MM.1S (cell line): ENCODE data around the gene PIP4K2A.
A peak's percentile ranks its signal among the peaks of the same experiment; 100 is the strongest.

Experiments
- DNase-seq: peaks from one replicate; pipeline ENCODE4 v3.0.0-alpha.2; 2015
- H2AFZ ChIP-seq: fragments of 300-600 bp; sonication (generic); 2 replicates; pipeline ENCODE4 v1.6.0; 2016; ENCODE audit warnings: antibody characterized with exemption, low read length
- H3F3A ChIP-seq: fragments of 300-600 bp; sonication (generic); 2 replicates; pipeline ENCODE4 v1.6.1; 2016; ENCODE audit warnings: mild to moderate bottlenecking, antibody characterized with exemption, low read length, moderate library complexity, mixed read lengths; ENCODE audit not compliant: insufficient read depth
- H3K27ac ChIP-seq: fragments of 300-600 bp; sonication (generic); 2 replicates; pipeline ENCODE4 v1.5.1; 2016; ENCODE audit warnings: mild to moderate bottlenecking, low read length
- H3K27me3 ChIP-seq: fragments of 300-600 bp; sonication (generic); replicated peaks from 2 replicates; pipeline ENCODE4 v1.6.0; 2016; ENCODE audit warnings: low read length; ENCODE audit not compliant: insufficient read depth
- H3K36me3 ChIP-seq: fragments of 300-600 bp; sonication (generic); replicated peaks from 2 replicates; pipeline ENCODE4 v1.6.1; 2016; ENCODE audit warnings: mild to moderate bottlenecking, low read length, mixed read lengths; ENCODE audit not compliant: insufficient read depth
- H3K4me1 ChIP-seq: fragments of 300-600 bp; sonication (generic); 2 replicates; pipeline ENCODE4 v1.6.1; 2016; ENCODE audit warnings: low read length, mixed read lengths
- H3K4me2 ChIP-seq: fragments of 300-600 bp; sonication (generic); 2 replicates; pipeline ENCODE4 v1.6.0; 2016; ENCODE audit warnings: low read depth, low read length
- H3K4me3 ChIP-seq: fragments of 300-600 bp; sonication (generic); 2 replicates; pipeline ENCODE4 v1.5.1; 2016; ENCODE audit warnings: low read length, mixed read lengths
- H3K79me2 ChIP-seq: fragments of 300-600 bp; sonication (generic); 2 replicates; pipeline ENCODE4 v1.6.1; 2016; ENCODE audit warnings: mixed run types, low read length, mixed read lengths
- H3K9ac ChIP-seq: fragments of 300-600 bp; sonication (generic); 2 replicates; pipeline ENCODE4 v1.6.1; 2016; ENCODE audit warnings: low read length, mixed read lengths
- H3K9me2 ChIP-seq: fragments of 300-600 bp; sonication (generic); replicated peaks from 2 replicates; pipeline ENCODE4 v1.6.1; 2016; ENCODE audit warnings: mild to moderate bottlenecking, low read length, mixed read lengths; ENCODE audit not compliant: insufficient read depth
- H3K9me3 ChIP-seq: fragments of 300-600 bp; sonication (generic); replicated peaks from 2 replicates; pipeline ENCODE4 v1.6.1; 2016; ENCODE audit warnings: mild to moderate bottlenecking, low read length, mixed read lengths; ENCODE audit not compliant: insufficient read depth
- H4K20me1 ChIP-seq: fragments of 300-600 bp; sonication (generic); 2 replicates; pipeline ENCODE4 v1.6.1; 2016; ENCODE audit warnings: mild to moderate bottlenecking, low read length, moderate library complexity, mixed read lengths; ENCODE audit not compliant: insufficient read depth
- CTCF ChIP-seq: fragments of 300-600 bp; sonication (generic); IDR thresholded peaks from 2 replicates; pipeline ENCODE4 v1.5.1; 2016; ENCODE audit warnings: antibody characterized with exemption, low read length, mixed read lengths
- EZH2 ChIP-seq: fragments of 300-600 bp; sonication (generic); optimal IDR thresholded peaks from 2 replicates; pipeline ENCODE3; 2017; ENCODE audit warnings: low read depth, mild to moderate bottlenecking, antibody characterized with exemption, low read length, mixed read lengths
- EZH2phosphoT487 ChIP-seq: fragments of 300-600 bp; sonication (generic); IDR thresholded peaks from 2 replicates; pipeline ENCODE4 v1.6.1; 2018; ENCODE audit warnings: antibody characterized with exemption, low read length

Gene PIP4K2A

GRCh38 chr10:22609251-22609650 is 105.1 kb downstream of the PIP4K2A start:
- Histone ChIP-seq H4K20me1 (no peaks in the 10 kb centered on the region), H3K9me2 (no peaks in the 10 kb centered on the region), H3K4me3 (no peak overlapping the region), H2AFZ (no peak overlapping the region), H3K36me3 (no peaks in the 10 kb centered on the region), H3F3A (peaks cover 11% of the 10 kb centered on the region; the same call in 1 of the 2 replicates), H3K27ac (no peak overlapping the region), H3K79me2 (peaks cover 22% of the 10 kb centered on the region), H3K4me2 (no peak overlapping the region), H3K4me1 (peaks cover 30% of the 10 kb centered on the region), H3K27me3 (no peaks in the 10 kb centered on the region), H3K9ac (no peak overlapping the region), H3K9me3 (no peaks in the 10 kb centered on the region)
- no peak for DNase-seq
- TF ChIP-seq EZH2 (no peak), EZH2phosphoT487 (no peak), CTCF (no peak)

GRCh38 chr10:22607261-22607660 is 107.1 kb downstream of the PIP4K2A start:
- H3K27ac ChIP-seq = no peak overlapping the region
- TF ChIP-seq EZH2phosphoT487 (no peak), CTCF (no peak), EZH2 (no peak)
- no peak overlapping the region for H2AFZ ChIP-seq
- H3K9ac ChIP-seq = no peak overlapping the region
- H3K79me2 ChIP-seq = peaks cover 14% of the 10 kb centered on the region
- H3K4me2 ChIP-seq = no peak overlapping the region
- H3K36me3 ChIP-seq = no peaks in the 10 kb centered on the region
- no peaks in the 10 kb centered on the region for H3K9me3 ChIP-seq
- H4K20me1 ChIP-seq = no peaks in the 10 kb centered on the region
- H3F3A ChIP-seq = peaks cover 11% of the 10 kb centered on the region; the same call in 1 of the 2 replicates
- DNase-seq = no peak
- H3K27me3 ChIP-seq = no peaks in the 10 kb centered on the region
- H3K4me3 ChIP-seq = no peak overlapping the region
- H3K9me2 ChIP-seq = no peaks in the 10 kb centered on the region
- H3K4me1 ChIP-seq = peaks cover 30% of the 10 kb centered on the region

- H3K9me3 ChIP-seq = no peaks in the 10 kb centered on the region
- peak overlapping the region; percentile 11; the same call in 1 of the 2 replicates for H3K4me3 ChIP-seq
- no peaks in the 10 kb centered on the region for H3K27me3 ChIP-seq
- H3F3A ChIP-seq = peaks cover 5% of the 10 kb centered on the region; the same call in 1 of the 2 replicates
- H3K4me2 ChIP-seq = peak overlapping the region; percentile 72
- no peak for TF ChIP-seq EZH2phosphoT487
- no peak for TF ChIP-seq CTCF
- TF ChIP-seq EZH2 = no peak
- peaks cover 14% of the 10 kb centered on the region for H3K79me2 ChIP-seq
- DNase-seq = peak; percentile 95
- peak overlapping the region; percentile 43; the same call in 1 of the 2 replicates for H3K27ac ChIP-seq
- H3K4me1 ChIP-seq = peaks cover 21% of the 10 kb centered on the region
- no peaks in the 10 kb centered on the region for H3K9me2 ChIP-seq
- H4K20me1 ChIP-seq = no peaks in the 10 kb centered on the region
- no peak overlapping the region for H3K9ac ChIP-seq
- no peaks in the 10 kb centered on the region for H3K36me3 ChIP-seq
- peak overlapping the region; percentile 46; the same call in 1 of the 2 replicates for H2AFZ ChIP-seq
Measured at GRCh38 chr10:22606164-22606614, 108.2 kb downstream of the PIP4K2A start.
